Breast epithelium (tissue), 4 donors: ENCODE data around the gene GET4. TPM values are rescaled to one million over a fixed set of nuclear protein-coding genes. Genes with fewer than 3 reads are reported as not detected.
"Not testable (repeated sequence)": the region's sequence is repeated elsewhere in the genome, so short reads cannot be mapped to it uniquely, and the experiment has no call there.

Source experiments
- DNase-seq, 2 donors: peaks; one replicate each; pipeline ENCODE4 v3.0.0-alpha.2; 2019; ENCODE audit warnings: low spot score in 2 of 2
- H3K27ac ChIP-seq, 2 donors: fragments of 200-600 bp; sonication (generic) in 1 of 2; one replicate each; pipeline ENCODE4 v1.5.1; 2016 to 2019; ENCODE audit warnings: mild to moderate bottlenecking in 1 of 2
- H3K27me3 ChIP-seq, 2 donors: fragments of 200-600 bp; sonication (generic) in 1 of 2; one replicate each; pipeline versions ENCODE4 v1.5.1 to v1.6.0; 2017 to 2019; ENCODE audit warnings: control low read depth in 1 of 2, mild to moderate bottlenecking in 1 of 2
- H3K36me3 ChIP-seq: fragments of 200-600 bp; one replicate; pipeline ENCODE4 v1.5.1; 2019
- H3K4me1 ChIP-seq, 2 donors: fragments of 200-600 bp; sonication (generic); one replicate each; pipeline ENCODE4 v1.5.1; 2016 to 2019; ENCODE audit warnings: control low read depth in 1 of 2
- H3K4me3 ChIP-seq, 3 donors: fragments of 200-600 bp; sonication (generic); 1 replicate in 2 of 3; 2 replicates in 1 of 3; pipeline ENCODE4 v1.5.1; 2016 to 2019; ENCODE audit warnings: mild to moderate bottlenecking in 3 of 3, moderate library complexity in 2 of 3
- H3K9me3 ChIP-seq, 2 donors: fragments of 200-600 bp; sonication (generic) in 1 of 2; one replicate each; pipeline ENCODE4 v1.5.1; 2016 to 2019; ENCODE audit warnings: control low read depth in 1 of 2
- CTCF ChIP-seq, 3 donors: fragments of 450-650 bp; IDR thresholded peaks; one replicate each; pipeline ENCODE4 v1.5.1; 2016 to 2017; ENCODE audit warnings: antibody characterized with exemption in 3 of 3, mild to moderate bottlenecking in 3 of 3, moderate library complexity in 3 of 3
- POLR2A ChIP-seq: fragments of 450-650 bp; IDR thresholded peaks from one replicate; pipeline ENCODE4 v1.6.1; 2016; ENCODE audit warnings: antibody characterized with exemption, mild to moderate bottlenecking, moderate library complexity
- POLR2AphosphoS5 ChIP-seq, 3 donors: sonication (generic); formaldehyde crosslinking; IDR thresholded peaks; one replicate each; pipeline ENCODE4 v1.6.1; 2017; ENCODE audit warnings: antibody characterized with exemption in 3 of 3
- intact Hi-C: fragments of 100-400 bp; cut with DNase I; formaldehyde crosslinking; loops from one replicate; pipeline ENCODE4 v1.15.1; 2023; ENCODE audit warnings: low total_unique reads
- total RNA-seq, 3 donors: library from RNA; depleted of rRNA; stranded (reverse); fragments of >200 nt; gene quantifications; one replicate each; pipeline ENCODE4 v1.1.0, GENCODE V29; 2016

The GET4 gene
- total RNA-seq, 3 donors from 2014 or later: 23.7 to 33.4 (median 29.5) TPM

GRCh38 chr7:845091-845490 is 31.3 kb upstream of the GET4 start:
- TF ChIP-seq POLR2AphosphoS5 (IDR thresholded peaks at IDR 0.05) (no peak), CTCF (IDR thresholded peaks at IDR 0.05) (no peak), POLR2A (no peak)
- no peak overlapping the region for H3K27ac ChIP-seq
- H3K36me3 ChIP-seq: no peaks in the 10 kb centered on the region
- no peaks in the 10 kb centered on the region for H3K9me3 ChIP-seq
- no peaks in the 10 kb centered on the region for H3K4me1 ChIP-seq
- H3K27me3 ChIP-seq: no peaks in the 10 kb centered on the region
- H3K4me3 ChIP-seq: no peak overlapping the region
- no peak for DNase-seq
- intact Hi-C loops: no loop called here

- Histone ChIP-seq H3K27me3 (no peaks in the 10 kb centered on the region), H3K4me3 (no peak overlapping the region), H3K36me3 (no peaks in the 10 kb centered on the region), H3K27ac (no peak overlapping the region), H3K4me1 (no peaks in the 10 kb centered on the region), H3K9me3 (no peaks in the 10 kb centered on the region)
- no peak for TF ChIP-seq CTCF (IDR thresholded peaks at IDR 0.05)
- no peak for TF ChIP-seq POLR2A
- TF ChIP-seq POLR2AphosphoS5 (IDR thresholded peaks at IDR 0.05): no peak
- intact Hi-C loops: no loop called here
- DNase-seq: no peak
Measured at GRCh38 chr7:845731-846130, 30.6 kb upstream of the GET4 start.

- H3K4me1 ChIP-seq, H3K4me3 ChIP-seq, H3K27me3 ChIP-seq, H3K36me3 ChIP-seq, H3K27ac ChIP-seq, intact Hi-C loops, H3K9me3 ChIP-seq, DNase-seq: not testable (repeated sequence)
Measured at GRCh38 chr7:846958-847650, 29.2 kb upstream of the GET4 start.

GRCh38 chr7:847728-848127 is 28.6 kb upstream of the GET4 start:
- H3K4me1 ChIP-seq, H3K36me3 ChIP-seq, DNase-seq, H3K4me3 ChIP-seq, H3K27ac ChIP-seq, H3K9me3 ChIP-seq, H3K27me3 ChIP-seq, intact Hi-C loops: not testable (repeated sequence)

- intact Hi-C loops: no loop called here
- no peak for DNase-seq
- Histone ChIP-seq H3K36me3 (peaks cover 16% of the 10 kb centered on the region), H3K4me3 (no peak overlapping the region), H3K4me1 (no peaks in the 10 kb centered on the region), H3K9me3 (no peaks in the 10 kb centered on the region), H3K27ac (no peak overlapping the region), H3K27me3 (no peaks in the 10 kb centered on the region)
- no peak for TF ChIP-seq CTCF (IDR thresholded peaks at IDR 0.05)
- no peak for TF ChIP-seq POLR2AphosphoS5 (IDR thresholded peaks at IDR 0.05)
- TF ChIP-seq POLR2A: no peak
Measured at GRCh38 chr7:849145-849544, 27.2 kb upstream of the GET4 start.

GRCh38 chr7:849781-850180 is 26.6 kb upstream of the GET4 start:
- Histone ChIP-seq H3K4me3 (no peak overlapping the region), H3K4me1 (no peaks in the 10 kb centered on the region), H3K27ac (no peak overlapping the region), H3K9me3 (no peaks in the 10 kb centered on the region), H3K27me3 (no peaks in the 10 kb centered on the region), H3K36me3 (peaks cover 22% of the 10 kb centered on the region)
- TF ChIP-seq CTCF (IDR thresholded peaks at IDR 0.05) (no peak), POLR2A (no peak)
- intact Hi-C loops: no loop called here
- DNase-seq: no peak
